DMS 273 (cell line): Measurements from ENCODE around the gene POU3F3.

ENCODE experiments used
- DNase-seq: peaks from one replicate; lab custom pipeline; 2025; ENCODE audit not compliant: unreplicated experiment; lab: John Stamatoyannopoulos, UW

POU3F3 gene

GRCh38 chr2:104853534-104854497 lies at the start of gene POU3F3:
Gene POU3F3, plus strand, starts transcription at chr2:104854115. Its CDS starts 1,396 bp downstream, at chr2:104855511.
- DNase-seq, result peak; percentile 99

GRCh38 chr2:104804148-104804890 lies 49.6 kb upstream of the POU3F3 start:
- DNase-seq, result no peak

GRCh38 chr2:104812286-104812685 lies 41.6 kb upstream of the POU3F3 start:
- DNase-seq, result no peak

GRCh38 chr2:104816143-104816542 lies 37.8 kb upstream of the POU3F3 start:
- no peak for DNase-seq

GRCh38 chr2:104818264-104818663 lies 35.7 kb upstream of the POU3F3 start:
- DNase-seq, result no peak

GRCh38 chr2:104820126-104820525 lies 33.8 kb upstream of the POU3F3 start:
- DNase-seq, result no peak

GRCh38 chr2:104825124-104825865 lies 28.6 kb upstream of the POU3F3 start:
- no peak for DNase-seq

- DNase-seq, result no peak
These were observed 27.9 kb upstream of the POU3F3 start for GRCh38 chr2:104826016-104826415.

- no peak for DNase-seq
These were observed 22.2 kb upstream of the POU3F3 start for GRCh38 chr2:104831742-104832141.

GRCh38 chr2:104834431-104835153 lies 19.3 kb upstream of the POU3F3 start:
- no peak for DNase-seq

- DNase-seq, result no peak
These were observed 17.6 kb upstream of the POU3F3 start for GRCh38 chr2:104836265-104836664.

- no peak for DNase-seq
These were observed 17.1 kb upstream of the POU3F3 start for GRCh38 chr2:104836841-104837240.

GRCh38 chr2:104840156-104840555 lies 13.8 kb upstream of the POU3F3 start:
- peak; percentile 12 for DNase-seq

- DNase-seq, result no peak
These were observed 12.9 kb upstream of the POU3F3 start for GRCh38 chr2:104840893-104841585.

GRCh38 chr2:104841744-104842143 lies 12.2 kb upstream of the POU3F3 start:
- no peak for DNase-seq

GRCh38 chr2:104844807-104845551 lies 8.9 kb upstream of the POU3F3 start:
- peak; percentile 72 for DNase-seq

- no peak for DNase-seq
These were observed 8.4 kb upstream of the POU3F3 start for GRCh38 chr2:104845552-104845931.

- no peak for DNase-seq
These were observed 7.7 kb upstream of the POU3F3 start for GRCh38 chr2:104845946-104846785.
